Activated CD4-positive, CD25-positive, alpha-beta regulatory T cell treated with anti-CD3 and anti-CD28 coated beads, Interleukin-2, amount 50 U/mL, for 16 hours (primary cell): ENCODE results near the gene FAM120B.

ENCODE experiments used
- DNase-seq: peaks from one replicate; pipeline ENCODE4 v3.0.0-alpha.2; 2020; ENCODE audit warnings: low read depth, low spot score

The FAM120B gene

GRCh38 chr6:170443151-170443662 lies 136.6 kb downstream of the FAM120B start:
- no peak for DNase-seq

- DNase-seq = no peak
Measured at GRCh38 chr6:170444056-170444591, 137.6 kb downstream of the FAM120B start.

GRCh38 chr6:170444811-170445211 lies 138.3 kb downstream of the FAM120B start:
- DNase-seq = no peak

- DNase-seq = no peak
Measured at GRCh38 chr6:170445487-170445886, 138.9 kb downstream of the FAM120B start.

- DNase-seq = no peak
Measured at GRCh38 chr6:170445971-170446370, 139.4 kb downstream of the FAM120B start.

GRCh38 chr6:170446841-170447560 lies 140.4 kb downstream of the FAM120B start:
- DNase-seq = no peak

GRCh38 chr6:170447561-170447930 lies 141.0 kb downstream of the FAM120B start:
- DNase-seq = no peak

- no peak for DNase-seq
Measured at GRCh38 chr6:170448317-170448716, 141.8 kb downstream of the FAM120B start.

- no peak for DNase-seq
Measured at GRCh38 chr6:170448751-170449630, 142.4 kb downstream of the FAM120B start.

- DNase-seq = no peak
Measured at GRCh38 chr6:170449835-170450753, 143.5 kb downstream of the FAM120B start.

- no peak for DNase-seq
Measured at GRCh38 chr6:170450916-170451761, 144.6 kb downstream of the FAM120B start.

- DNase-seq = no peak
Measured at GRCh38 chr6:170451762-170452651, 145.4 kb downstream of the FAM120B start.

- no peak for DNase-seq
Measured at GRCh38 chr6:170452767-170453545, 146.4 kb downstream of the FAM120B start.

GRCh38 chr6:170453586-170454511 lies 147.3 kb downstream of the FAM120B start:
- no peak for DNase-seq

GRCh38 chr6:170454512-170455285 lies 148.1 kb downstream of the FAM120B start:
- DNase-seq = no peak

GRCh38 chr6:170455335-170455979 lies 148.9 kb downstream of the FAM120B start:
- DNase-seq = no peak
